ENCODE results near the gene LDLRAD3.

DNA sequence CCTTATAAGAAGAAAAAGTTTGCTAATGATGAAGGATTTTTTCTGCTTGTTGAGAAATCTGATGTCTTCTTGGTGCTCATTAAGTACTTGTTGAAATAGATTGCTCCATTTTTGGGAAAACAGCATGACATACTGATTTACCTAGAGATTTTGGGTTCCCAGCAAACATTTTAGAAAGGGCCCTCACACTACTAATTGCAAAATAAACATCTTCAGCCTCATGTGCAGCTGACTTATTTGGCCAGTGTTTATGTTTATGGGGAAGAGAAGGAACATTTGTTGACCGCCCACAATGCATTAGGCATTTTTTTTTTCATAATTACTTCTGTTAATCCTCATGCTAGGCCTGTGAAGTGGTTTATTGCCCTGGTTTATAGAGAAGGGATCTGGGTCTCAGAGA, 40.1 kb downstream of the LDLRAD3 start:
- TF ChIP-seq, protein P1, sequence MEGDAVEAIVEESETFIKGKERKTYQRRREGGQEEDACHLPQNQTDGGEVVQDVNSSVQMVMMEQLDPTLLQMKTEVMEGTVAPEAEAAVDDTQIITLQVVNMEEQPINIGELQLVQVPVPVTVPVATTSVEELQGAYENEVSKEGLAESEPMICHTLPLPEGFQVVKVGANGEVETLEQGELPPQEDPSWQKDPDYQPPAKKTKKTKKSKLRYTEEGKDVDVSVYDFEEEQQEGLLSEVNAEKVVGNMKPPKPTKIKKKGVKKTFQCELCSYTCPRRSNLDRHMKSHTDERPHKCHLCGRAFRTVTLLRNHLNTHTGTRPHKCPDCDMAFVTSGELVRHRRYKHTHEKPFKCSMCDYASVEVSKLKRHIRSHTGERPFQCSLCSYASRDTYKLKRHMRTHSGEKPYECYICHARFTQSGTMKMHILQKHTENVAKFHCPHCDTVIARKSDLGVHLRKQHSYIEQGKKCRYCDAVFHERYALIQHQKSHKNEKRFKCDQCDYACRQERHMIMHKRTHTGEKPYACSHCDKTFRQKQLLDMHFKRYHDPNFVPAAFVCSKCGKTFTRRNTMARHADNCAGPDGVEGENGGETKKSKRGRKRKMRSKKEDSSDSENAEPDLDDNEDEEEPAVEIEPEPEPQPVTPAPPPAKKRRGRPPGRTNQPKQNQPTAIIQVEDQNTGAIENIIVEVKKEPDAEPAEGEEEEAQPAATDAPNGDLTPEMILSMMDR (IDR thresholded peaks at IDR 0.05): no peak
- TF ChIP-seq POLR2A (IDR thresholded peaks at IDR 0.05): no peak
- TF ChIP-seq POLR2AphosphoS5 (IDR thresholded peaks at IDR 0.05): no peak

Data from prostate gland (tissue), 2 donors.